SJCRH30 (cell line): Measurements from ENCODE around the gene NPEPL1. TPM values are rescaled to one million over a fixed set of nuclear protein-coding genes. Genes with fewer than 3 reads are reported as not detected.
"Not testable (repeated sequence)": the region's sequence is repeated elsewhere in the genome, so short reads cannot be mapped to it uniquely, and the experiment has no call there.

Source experiments
- DNase-seq, 2 experiments: peaks; one replicate each; pipeline ENCODE4 v3.0.0-alpha.2; 2015 to 2020
- H3K27ac ChIP-seq: fragments of 250-450 bp; sonication (Bioruptor Pico); 2 replicates; pipeline ENCODE4 v1.5.1; 2020; ENCODE audit warnings: mild to moderate bottlenecking, moderate library complexity
- H3K27me3 ChIP-seq: fragments of 250-450 bp; sonication (Bioruptor Pico); 2 replicates; pipeline ENCODE4 v1.5.1; 2020; ENCODE audit warnings: mild to moderate bottlenecking, moderate library complexity
- H3K36me3 ChIP-seq: fragments of 250-450 bp; sonication (Bioruptor Pico); 2 replicates; pipeline ENCODE4 v1.5.1; 2020; ENCODE audit warnings: mild to moderate bottlenecking, moderate library complexity
- H3K4me1 ChIP-seq: fragments of 250-450 bp; sonication (Bioruptor Pico); 2 replicates; pipeline ENCODE4 v1.5.1; 2020; ENCODE audit warnings: mild to moderate bottlenecking, moderate library complexity
- H3K4me3 ChIP-seq: fragments of 250-450 bp; sonication (Bioruptor Pico); 2 replicates; pipeline ENCODE4 v1.5.1; 2020; ENCODE audit warnings: mild to moderate bottlenecking, moderate library complexity
- H3K9me3 ChIP-seq: fragments of 250-450 bp; sonication (Bioruptor Pico); replicated peaks from 2 replicates; pipeline ENCODE4 v1.5.1; 2020; ENCODE audit warnings: mild to moderate bottlenecking, moderate library complexity
- total RNA-seq: library from RNA; depleted of rRNA; stranded (reverse); fragments of >200 nt; shearing (Covaris generic); gene quantifications from 2 replicates; pipeline ENCODE4 v1.2.3, GENCODE V29; 2014

NPEPL1 gene
- total RNA-seq, 1 experiment from 2014 or later, result 6.3 TPM

- H3K27me3 ChIP-seq, result no peaks in the 10 kb centered on the region
- H3K27ac ChIP-seq, result no peak overlapping the region
- H3K4me1 ChIP-seq, result peaks cover 11% of the 10 kb centered on the region
- no peaks in the 10 kb centered on the region for H3K9me3 ChIP-seq
- H3K4me3 ChIP-seq, result no peak overlapping the region
- no peaks in the 10 kb centered on the region for H3K36me3 ChIP-seq
- DNase-seq, result peak in 1 of 2 experiments; percentile 5
These were observed 22.8 kb downstream of the NPEPL1 start for GRCh38 chr20:58715391-58715800.

GRCh38 chr20:58715801-58716475 is 23.3 kb downstream of the NPEPL1 start:
- Histone ChIP-seq H3K9me3 (no peaks in the 10 kb centered on the region), H3K4me3 (no peak overlapping the region), H3K36me3 (no peaks in the 10 kb centered on the region), H3K4me1 (peaks cover 11% of the 10 kb centered on the region), H3K27ac (peak overlapping the region; percentile 22; the same call in 1 of the 2 replicates), H3K27me3 (no peaks in the 10 kb centered on the region)
- DNase-seq, result peak in 1 of 2 experiments; percentile 7

DNA sequence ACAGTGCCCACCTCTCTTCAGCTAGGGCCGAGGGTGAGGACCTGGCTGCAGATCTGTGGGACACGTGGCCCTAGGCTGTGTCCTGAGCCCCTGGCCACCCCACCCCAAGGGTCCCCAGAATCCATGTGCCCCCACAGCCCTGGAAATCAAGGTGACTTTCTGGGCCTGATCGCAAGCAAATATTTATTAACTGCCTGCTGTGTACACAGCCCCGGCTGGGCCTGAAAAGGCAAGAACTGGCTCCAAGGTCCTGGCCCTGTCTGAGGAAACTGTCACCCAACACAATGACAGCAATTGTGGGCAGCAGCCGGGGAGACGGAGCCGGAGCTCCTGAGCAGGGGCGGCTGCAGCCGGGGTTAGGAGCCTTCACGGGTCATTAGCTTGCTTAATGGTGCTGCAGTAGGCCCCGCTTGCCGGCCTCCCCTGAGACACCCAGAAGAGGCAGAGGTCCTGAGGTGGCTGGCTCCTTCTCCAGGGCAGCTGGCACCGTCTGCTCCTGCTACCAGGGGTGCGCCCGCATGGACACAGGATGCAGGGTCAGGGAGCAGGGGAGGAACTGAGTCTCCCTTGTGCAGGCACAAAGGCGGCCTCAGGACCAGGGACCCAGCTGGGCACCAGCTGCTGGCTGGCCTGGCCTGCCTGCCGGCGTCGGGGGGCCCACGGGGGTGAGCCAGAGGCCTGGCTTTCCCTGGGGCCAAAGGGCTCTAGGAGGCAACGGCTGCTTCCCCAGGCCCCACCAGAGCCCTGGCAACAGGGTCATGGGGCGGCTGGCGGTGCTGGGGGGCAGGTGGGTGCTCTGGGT is 24.1 kb downstream of the NPEPL1 start:
- H3K27me3 ChIP-seq, result no peaks in the 10 kb centered on the region; the same call in 1 of the 2 replicates
- H3K27ac ChIP-seq, result peak overlapping the region; percentile 22
- H3K9me3 ChIP-seq, result no peaks in the 10 kb centered on the region
- H3K36me3 ChIP-seq, result no peaks in the 10 kb centered on the region
- peaks cover 11% of the 10 kb centered on the region for H3K4me1 ChIP-seq
- peak; percentile 67 to 73 for DNase-seq
- peak overlapping the region; percentile 2; the same call in 1 of the 2 replicates for H3K4me3 ChIP-seq

- Histone ChIP-seq H3K27me3 (no peaks in the 10 kb centered on the region; the same call in 1 of the 2 replicates), H3K9me3 (no peaks in the 10 kb centered on the region), H3K4me3 (no peak overlapping the region), H3K27ac (peak overlapping the region; percentile 22; the same call in 1 of the 2 replicates), H3K4me1 (peaks cover 11% of the 10 kb centered on the region), H3K36me3 (no peaks in the 10 kb centered on the region)
- DNase-seq, result peak in 1 of 2 experiments; percentile 6
These were observed 24.9 kb downstream of the NPEPL1 start for GRCh38 chr20:58717278-58718091.

GRCh38 chr20:58718121-58718563 is 25.5 kb downstream of the NPEPL1 start:
- Histone ChIP-seq H3K27me3 (no peaks in the 10 kb centered on the region; the same call in 1 of the 2 replicates), H3K4me3 (no peak overlapping the region), H3K36me3 (no peaks in the 10 kb centered on the region), H3K9me3 (no peaks in the 10 kb centered on the region), H3K4me1 (peaks cover 11% of the 10 kb centered on the region), H3K27ac (no peak overlapping the region)
- DNase-seq, result peak in 1 of 2 experiments; percentile 6

GRCh38 chr20:58718729-58719128 is 26.1 kb downstream of the NPEPL1 start:
- Histone ChIP-seq H3K4me1 (peaks cover 11% of the 10 kb centered on the region), H3K27ac (no peak overlapping the region), H3K9me3 (no peaks in the 10 kb centered on the region), H3K36me3 (no peaks in the 10 kb centered on the region), H3K27me3 (no peaks in the 10 kb centered on the region; the same call in 1 of the 2 replicates), H3K4me3 (no peak overlapping the region)
- no peak for DNase-seq

GRCh38 chr20:58719258-58719657 is 26.7 kb downstream of the NPEPL1 start:
- Histone ChIP-seq H3K4me1 (peaks cover 11% of the 10 kb centered on the region), H3K36me3 (no peaks in the 10 kb centered on the region), H3K4me3 (no peak overlapping the region), H3K27ac (no peak overlapping the region), H3K27me3 (no peaks in the 10 kb centered on the region; the same call in 1 of the 2 replicates), H3K9me3 (no peaks in the 10 kb centered on the region)
- DNase-seq, result peak in 1 of 2 experiments; percentile 3

GRCh38 chr20:58719971-58720371 is 27.4 kb downstream of the NPEPL1 start:
- no peak overlapping the region for H3K27ac ChIP-seq
- no peak overlapping the region for H3K4me3 ChIP-seq
- no peaks in the 10 kb centered on the region for H3K9me3 ChIP-seq
- no peaks in the 10 kb centered on the region for H3K36me3 ChIP-seq
- DNase-seq, result no peak
- H3K4me1 ChIP-seq, result peaks cover 11% of the 10 kb centered on the region
- H3K27me3 ChIP-seq, result no peaks in the 10 kb centered on the region; the same call in 1 of the 2 replicates

GRCh38 chr20:58720890-58721289 is 28.3 kb downstream of the NPEPL1 start:
- Histone ChIP-seq H3K27ac (no peak overlapping the region), H3K9me3 (no peaks in the 10 kb centered on the region), H3K4me3 (no peak overlapping the region), H3K36me3 (no peaks in the 10 kb centered on the region), H3K27me3 (no peaks in the 10 kb centered on the region; the same call in 1 of the 2 replicates), H3K4me1 (peaks cover 11% of the 10 kb centered on the region)
- no peak for DNase-seq

- no peak overlapping the region for H3K27ac ChIP-seq
- no peaks in the 10 kb centered on the region for H3K36me3 ChIP-seq
- peaks cover 4% of the 10 kb centered on the region for H3K4me1 ChIP-seq
- DNase-seq, result peak in 1 of 2 experiments; percentile 2
- H3K4me3 ChIP-seq, result no peak overlapping the region
- H3K9me3 ChIP-seq, result peaks cover 9% of the 10 kb centered on the region; the same call in 1 of the 2 replicates
- no peaks in the 10 kb centered on the region; the same call in 1 of the 2 replicates for H3K27me3 ChIP-seq
These were observed 29.6 kb downstream of the NPEPL1 start for GRCh38 chr20:58721951-58722778.

- H3K27ac ChIP-seq, result no peak overlapping the region
- no peaks in the 10 kb centered on the region for H3K36me3 ChIP-seq
- no peaks in the 10 kb centered on the region; the same call in 1 of the 2 replicates for H3K27me3 ChIP-seq
- no peak overlapping the region for H3K4me3 ChIP-seq
- peaks cover 11% of the 10 kb centered on the region; the same call in 1 of the 2 replicates for H3K9me3 ChIP-seq
- DNase-seq, result no peak
- 0 out of 2 replicates have a peak, but pooled peaks cover 2% of the 10 kb centered on the region for H3K4me1 ChIP-seq
These were observed 30.5 kb downstream of the NPEPL1 start for GRCh38 chr20:58722877-58723627.

- H3K36me3 ChIP-seq, result no peaks in the 10 kb centered on the region
- no peak for DNase-seq
- no peak overlapping the region for H3K4me3 ChIP-seq
- no peak overlapping the region for H3K27ac ChIP-seq
- 0 out of 2 replicates have a peak, but pooled peaks cover 2% of the 10 kb centered on the region for H3K4me1 ChIP-seq
- no peaks in the 10 kb centered on the region; the same call in 1 of the 2 replicates for H3K27me3 ChIP-seq
- H3K9me3 ChIP-seq, result peaks cover 11% of the 10 kb centered on the region; the same call in 1 of the 2 replicates
These were observed 31.0 kb downstream of the NPEPL1 start for GRCh38 chr20:58723628-58723984.

DNA sequence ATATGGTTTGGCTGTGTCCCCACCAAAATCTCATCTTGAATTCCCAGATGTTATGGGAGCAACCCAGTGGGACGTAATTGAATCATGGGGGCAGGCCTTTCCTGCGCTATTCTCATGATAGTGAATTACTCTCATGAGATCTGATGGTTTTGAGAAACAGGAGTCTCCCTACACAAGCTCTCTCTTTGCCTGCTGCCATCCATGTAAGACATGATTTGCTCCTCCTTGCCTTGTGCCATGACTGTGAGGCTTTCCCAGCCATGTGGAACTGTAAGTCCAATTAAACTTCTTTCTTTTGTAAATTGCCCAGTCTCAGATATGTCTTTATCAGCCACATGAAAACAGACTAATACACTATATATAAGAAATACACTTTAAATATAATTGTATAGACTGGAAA is 33.6 kb downstream of the NPEPL1 start:
- H3K4me1 ChIP-seq, H3K36me3 ChIP-seq, H3K27ac ChIP-seq, H3K27me3 ChIP-seq, H3K4me3 ChIP-seq, DNase-seq: not testable (repeated sequence)
- peaks cover 11% of the 10 kb centered on the region; the same call in 1 of the 2 replicates for H3K9me3 ChIP-seq
